Astrocyte (in vitro differentiated cells and primary cell): Measurements from ENCODE around the gene CRX. TPM values are rescaled to one million over a fixed set of nuclear protein-coding genes. Genes with fewer than 3 reads are reported as not detected.

Experiments
- DNase-seq: peaks from one replicate; pipeline ENCODE4 v3.0.0-alpha.2; 2010; ENCODE audit warnings: low read depth
- FAIRE-seq: peaks from 2 replicates; lab custom pipeline; 2011; peaks lifted over from hg19 to GRCh38; lab: Jason Lieb, UNC
- H2AFZ ChIP-seq: 2 replicates; pipeline ENCODE4 v1.6.0; 2012; ENCODE audit warnings: low read depth, low read length, inconsistent platforms
- H3K27ac ChIP-seq: 2 replicates; pipeline ENCODE4 v1.5.1; 2011; ENCODE audit warnings: low read depth, low read length, inconsistent platforms
- H3K27me3 ChIP-seq: 2 replicates; pipeline ENCODE4 v1.6.0; 2011; ENCODE audit warnings: low read length, inconsistent platforms; ENCODE audit not compliant: insufficient read depth
- H3K36me3 ChIP-seq: 2 replicates; pipeline ENCODE4 v1.5.1; 2011; ENCODE audit warnings: low read length, inconsistent platforms; ENCODE audit not compliant: insufficient read depth
- H3K4me1 ChIP-seq: 2 replicates; pipeline ENCODE4 v1.5.1; 2011; ENCODE audit warnings: low read length, inconsistent platforms; ENCODE audit not compliant: insufficient read depth
- H3K4me2 ChIP-seq: 2 replicates; pipeline ENCODE4 v1.6.0; 2012; ENCODE audit warnings: low read length, inconsistent platforms
- H3K4me3 ChIP-seq: 2 replicates; pipeline ENCODE4 v1.5.1; 2011; ENCODE audit warnings: low read depth, mild to moderate bottlenecking, low read length, inconsistent platforms; ENCODE audit not compliant: insufficient read depth
- H3K79me2 ChIP-seq: 2 replicates; pipeline ENCODE4 v1.6.0; 2012; ENCODE audit warnings: mild to moderate bottlenecking, low read length, inconsistent platforms; ENCODE audit not compliant: insufficient read depth
- H3K9ac ChIP-seq: 2 replicates; pipeline ENCODE4 v1.6.0; 2012; ENCODE audit warnings: mild to moderate bottlenecking, low read length, inconsistent platforms
- H3K9me3 ChIP-seq: 2 replicates; pipeline ENCODE4 v1.5.1; 2012; ENCODE audit warnings: low read depth, mild to moderate bottlenecking, low read length, inconsistent platforms; ENCODE audit not compliant: insufficient read depth
- H4K20me1 ChIP-seq: 2 replicates; pipeline ENCODE4 v1.6.0; 2012; ENCODE audit warnings: low read length, inconsistent platforms; ENCODE audit not compliant: insufficient read depth
- H3K27ac Mint-ChIP-seq: one replicate; pipeline ENCODE4 v1.8.0; 2021; ENCODE audit warnings: mild to moderate bottlenecking, mixed read lengths; ENCODE audit not compliant: unreplicated experiment
- H3K27me3 Mint-ChIP-seq: one replicate; pipeline ENCODE4 v1.8.0; 2021; ENCODE audit warnings: low read depth, mixed read lengths; ENCODE audit not compliant: unreplicated experiment
- H3K36me3 Mint-ChIP-seq: one replicate; pipeline ENCODE4 v1.8.0; 2021; ENCODE audit warnings: low read depth, mixed read lengths; ENCODE audit not compliant: unreplicated experiment
- H3K4me1 Mint-ChIP-seq: one replicate; pipeline ENCODE4 v1.8.0; 2021; ENCODE audit warnings: low read depth, mixed read lengths; ENCODE audit not compliant: unreplicated experiment
- H3K4me3 Mint-ChIP-seq: one replicate; pipeline ENCODE4 v1.8.0; 2021; ENCODE audit warnings: mild to moderate bottlenecking, moderate library complexity, mixed read lengths; ENCODE audit not compliant: unreplicated experiment
- H3K9me3 Mint-ChIP-seq: one replicate; pipeline ENCODE4 v1.8.0; 2021; ENCODE audit warnings: mild to moderate bottlenecking, mixed read lengths; ENCODE audit not compliant: unreplicated experiment
- CTCF ChIP-seq: IDR thresholded peaks from 2 replicates; pipeline ENCODE4 v1.5.1; 2011; ENCODE audit warnings: low read depth, mild to moderate bottlenecking, inconsistent platforms, low read length, moderate library complexity; ENCODE audit not compliant: insufficient read depth
- EZH2 ChIP-seq: IDR thresholded peaks from 2 replicates; pipeline ENCODE4 v1.6.1; 2012; ENCODE audit warnings: mild to moderate bottlenecking, low read length, inconsistent platforms; ENCODE audit not compliant: insufficient read depth
- total RNA-seq: library from RNA; stranded (reverse); gene quantifications from 2 replicates; pipeline ENCODE4 v1.2.1, GENCODE V29; 2021

Gene CRX
- total RNA-seq, 1 donor from 2014 or later = not detected

GRCh38 chr19:47832723-47833122, 11.0 kb downstream of the CRX start:
- Histone ChIP-seq H3K4me1 (no peaks in the 10 kb centered on the region), H2AFZ (no peak overlapping the region), H3K27ac (no peak overlapping the region), H3K4me3 (no peak overlapping the region), H4K20me1 (no peaks in the 10 kb centered on the region), H3K9ac (no peak overlapping the region), H3K9me3 (no peaks in the 10 kb centered on the region), H3K36me3 (no peaks in the 10 kb centered on the region), H3K4me2 (no peak overlapping the region), H3K79me2 (no peaks in the 10 kb centered on the region), H3K27me3 (no peaks in the 10 kb centered on the region)
- Mint-ChIP-seq H3K27ac (no peak overlapping the region), H3K4me3 (no peak overlapping the region), H3K27me3 (peaks cover 2% of the 10 kb centered on the region), H3K36me3 (no peaks in the 10 kb centered on the region), H3K4me1 (no peaks in the 10 kb centered on the region), H3K9me3 (no peaks in the 10 kb centered on the region)
- FAIRE-seq (no peak), DNase-seq (no peak)
- TF ChIP-seq EZH2 = no peak

- H4K20me1 ChIP-seq = no peaks in the 10 kb centered on the region
- H3K36me3 ChIP-seq = no peaks in the 10 kb centered on the region
- no peak for DNase-seq
- Mint-ChIP-seq H3K36me3 (no peaks in the 10 kb centered on the region), H3K27me3 (peaks cover 2% of the 10 kb centered on the region), H3K4me1 (no peaks in the 10 kb centered on the region), H3K27ac (no peak overlapping the region), H3K9me3 (no peaks in the 10 kb centered on the region), H3K4me3 (no peak overlapping the region)
- no peak overlapping the region for H3K9ac ChIP-seq
- no peaks in the 10 kb centered on the region for H3K9me3 ChIP-seq
- no peak overlapping the region for H2AFZ ChIP-seq
- H3K27ac ChIP-seq = no peak overlapping the region
- TF ChIP-seq CTCF (no peak), EZH2 (no peak)
- H3K27me3 ChIP-seq = no peaks in the 10 kb centered on the region
- H3K4me2 ChIP-seq = no peak overlapping the region
- no peaks in the 10 kb centered on the region for H3K79me2 ChIP-seq
- no peak overlapping the region for H3K4me3 ChIP-seq
- FAIRE-seq = no peak
- H3K4me1 ChIP-seq = no peaks in the 10 kb centered on the region
These were observed 14.3 kb downstream of the CRX start for GRCh38 chr19:47836038-47836437.

DNA sequence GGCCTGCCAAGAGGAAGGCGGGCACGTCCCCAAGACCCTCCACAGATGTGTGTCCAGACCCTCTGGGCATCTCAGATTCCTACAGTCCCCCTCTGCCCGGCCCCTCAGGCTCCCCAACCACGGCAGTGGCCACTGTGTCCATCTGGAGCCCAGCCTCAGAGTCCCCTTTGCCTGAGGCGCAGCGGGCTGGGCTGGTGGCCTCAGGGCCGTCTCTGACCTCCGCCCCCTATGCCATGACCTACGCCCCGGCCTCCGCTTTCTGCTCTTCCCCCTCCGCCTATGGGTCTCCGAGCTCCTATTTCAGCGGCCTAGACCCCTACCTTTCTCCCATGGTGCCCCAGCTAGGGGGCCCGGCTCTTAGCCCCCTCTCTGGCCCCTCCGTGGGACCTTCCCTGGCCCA, 17.7 kb downstream of the CRX start:
- DNase-seq = no peak
- Histone ChIP-seq H3K4me2 (no peak overlapping the region), H3K9ac (no peak overlapping the region), H3K27me3 (no peaks in the 10 kb centered on the region), H3K4me1 (no peaks in the 10 kb centered on the region), H2AFZ (no peak overlapping the region), H3K27ac (no peak overlapping the region), H3K79me2 (no peaks in the 10 kb centered on the region), H3K4me3 (no peak overlapping the region), H3K9me3 (no peaks in the 10 kb centered on the region), H3K36me3 (no peaks in the 10 kb centered on the region), H4K20me1 (no peaks in the 10 kb centered on the region)
- Mint-ChIP-seq H3K27ac (no peak overlapping the region), H3K9me3 (no peaks in the 10 kb centered on the region), H3K27me3 (peaks cover 17% of the 10 kb centered on the region), H3K4me1 (no peaks in the 10 kb centered on the region), H3K4me3 (no peak overlapping the region), H3K36me3 (no peaks in the 10 kb centered on the region)
- TF ChIP-seq CTCF (no peak), EZH2 (no peak)
- FAIRE-seq = no peak
